ENCODE data around the gene HTT-AS.

HTT-AS gene

GRCh38 chr4:3034231-3034630 lies 40.1 kb downstream of the HTT-AS start:
- no peak overlapping the region for H2AFZ ChIP-seq (ENCODE audit: low read length)
- no peak overlapping the region for H2BK15ac ChIP-seq (ENCODE audit: low read length)
- H4K8ac ChIP-seq (ENCODE audit: low read depth, low read length), result no peak overlapping the region
- H3K4me1 ChIP-seq (ENCODE audit: control insufficient read depth in 2 of 2, insufficient read depth in 1 of 2, low read depth in 1 of 2, low read length in 2 of 2), result peaks cover 0 to 7% of the 10 kb centered on the region in 2 donors
- no peak overlapping the region for H3K27ac ChIP-seq (replicated peaks; ENCODE audit: low read length)
- H2BK12ac ChIP-seq (ENCODE audit: low read length), result no peak overlapping the region
- no peak overlapping the region for H4K91ac ChIP-seq (ENCODE audit: low read depth, low read length, poor library complexity)
- H3K4me3 ChIP-seq (ENCODE audit: low read length in 2 of 2), result no peak overlapping the region
- no peak overlapping the region for H3K9ac ChIP-seq (ENCODE audit: low read depth, low read length, poor library complexity)
- no peaks in the 10 kb centered on the region for H3K9me3 ChIP-seq (replicated peaks in 1 of 2; ENCODE audit: control insufficient read depth in 2 of 2, insufficient read depth in 1 of 2, low read depth in 1 of 2, low read length in 2 of 2)
- no peaks in the 10 kb centered on the region for H3K36me3 ChIP-seq (replicated peaks in 1 of 2; ENCODE audit: control insufficient read depth in 2 of 2, insufficient read depth in 2 of 2, low read length in 2 of 2)
- no peak for DNase-seq (ENCODE audit: low spot score)
- WGBS, 2 donors (ENCODE audit: extremely low coverage in 2 of 2, insufficient read length in 2 of 2, insufficient replicate concordance in 1 of 2), result no CpG with 5 or more reads among the region's 8 CpGs
- H3K18ac ChIP-seq (ENCODE audit: low read length), result no peak overlapping the region
- no peak overlapping the region for H2AK5ac ChIP-seq (ENCODE audit: low read depth, low read length)
- H3K23ac ChIP-seq (ENCODE audit: low read depth, low read length, poor library complexity), result no peak overlapping the region
- H2BK5ac ChIP-seq (ENCODE audit: low read length), result no peak overlapping the region
- no peak overlapping the region for H3K4ac ChIP-seq (ENCODE audit: low read length)
- no peak overlapping the region for H3K4me2 ChIP-seq (ENCODE audit: insufficient read depth, low read length, poor library complexity, severe bottlenecking)
- no peaks in the 10 kb centered on the region for H3K79me1 ChIP-seq (ENCODE audit: low read depth, low read length)
- H3K27me3 ChIP-seq (ENCODE audit: control insufficient read depth in 3 of 3, insufficient read depth in 3 of 3, low read depth in 1 of 3, low read length in 3 of 3), result peaks cover 0 to 2% (median 0%) of the 10 kb centered on the region in 3 experiments
- H3K14ac ChIP-seq (ENCODE audit: low read length), result no peak overlapping the region
- H2BK120ac ChIP-seq (ENCODE audit: low read depth, low read length), result no peak overlapping the region

GRCh38 chr4:3031357-3032082 lies 42.8 kb downstream of the HTT-AS start:
- H3K9me3 ChIP-seq (replicated peaks in 1 of 2; ENCODE audit: control insufficient read depth in 2 of 2, insufficient read depth in 1 of 2, low read depth in 1 of 2, low read length in 2 of 2), result no peaks in the 10 kb centered on the region
- no peak overlapping the region for H3K9ac ChIP-seq (ENCODE audit: low read depth, low read length, poor library complexity)
- peaks cover 0 to 2% (median 0%) of the 10 kb centered on the region in 3 experiments for H3K27me3 ChIP-seq (ENCODE audit: control insufficient read depth in 3 of 3, insufficient read depth in 3 of 3, low read depth in 1 of 3, low read length in 3 of 3)
- no peaks in the 10 kb centered on the region for H3K36me3 ChIP-seq (replicated peaks in 1 of 2; ENCODE audit: control insufficient read depth in 2 of 2, insufficient read depth in 2 of 2, low read length in 2 of 2)
- no peaks in the 10 kb centered on the region for H3K79me1 ChIP-seq (ENCODE audit: low read depth, low read length)
- no peak overlapping the region for H2AK5ac ChIP-seq (ENCODE audit: low read depth, low read length)
- H3K4me3 ChIP-seq (ENCODE audit: low read length in 2 of 2), result no peak overlapping the region
- no peak overlapping the region for H2BK12ac ChIP-seq (ENCODE audit: low read length)
- no CpG with 5 or more reads among the region's 12 CpGs for WGBS, 2 donors (ENCODE audit: extremely low coverage in 2 of 2, insufficient read length in 2 of 2, insufficient replicate concordance in 1 of 2)
- peak overlapping the region; percentile 88 for H2BK15ac ChIP-seq (ENCODE audit: low read length)
- H3K27ac ChIP-seq (replicated peaks; ENCODE audit: low read length), result no peak overlapping the region
- H4K91ac ChIP-seq (ENCODE audit: low read depth, low read length, poor library complexity), result peak overlapping the region; percentile 65
- H2AFZ ChIP-seq (ENCODE audit: low read length), result no peak overlapping the region
- no peak overlapping the region for H3K14ac ChIP-seq (ENCODE audit: low read length)
- peak overlapping the region; percentile 80 for H3K23ac ChIP-seq (ENCODE audit: low read depth, low read length, poor library complexity)
- peaks cover 0 to 7% of the 10 kb centered on the region in 2 donors for H3K4me1 ChIP-seq (ENCODE audit: control insufficient read depth in 2 of 2, insufficient read depth in 1 of 2, low read depth in 1 of 2, low read length in 2 of 2)
- H2BK120ac ChIP-seq (ENCODE audit: low read depth, low read length), result no peak overlapping the region
- no peak for DNase-seq (ENCODE audit: low spot score)
- peak overlapping the region; percentile 43 for H2BK5ac ChIP-seq (ENCODE audit: low read length)
- H3K4me2 ChIP-seq (ENCODE audit: insufficient read depth, low read length, poor library complexity, severe bottlenecking), result no peak overlapping the region
- H3K18ac ChIP-seq (ENCODE audit: low read length), result peak overlapping the region; percentile 29
- no peak overlapping the region for H3K4ac ChIP-seq (ENCODE audit: low read length)
- no peak overlapping the region for H4K8ac ChIP-seq (ENCODE audit: low read depth, low read length)

- no peak for DNase-seq (ENCODE audit: low spot score)
- Histone ChIP-seq H3K4me2 (ENCODE audit: insufficient read depth, low read length, poor library complexity, severe bottlenecking) (no peak overlapping the region), H3K14ac (ENCODE audit: low read length) (no peak overlapping the region), H2BK12ac (ENCODE audit: low read length) (no peak overlapping the region), H2BK15ac (ENCODE audit: low read length) (peak overlapping the region; percentile 88), H2BK120ac (ENCODE audit: low read depth, low read length) (no peak overlapping the region), H2BK5ac (ENCODE audit: low read length) (peak overlapping the region; percentile 43), H3K36me3 (replicated peaks in 1 of 2; ENCODE audit: control insufficient read depth in 2 of 2, insufficient read depth in 2 of 2, low read length in 2 of 2) (no peaks in the 10 kb centered on the region), H3K4me1 (ENCODE audit: control insufficient read depth in 2 of 2, insufficient read depth in 1 of 2, low read depth in 1 of 2, low read length in 2 of 2) (peaks cover 0 to 7% of the 10 kb centered on the region in 2 donors), H3K4ac (ENCODE audit: low read length) (no peak overlapping the region), H3K23ac (ENCODE audit: low read depth, low read length, poor library complexity) (peak overlapping the region; percentile 80), H4K8ac (ENCODE audit: low read depth, low read length) (no peak overlapping the region), H4K91ac (ENCODE audit: low read depth, low read length, poor library complexity) (no peak overlapping the region), H3K27me3 (ENCODE audit: control insufficient read depth in 3 of 3, insufficient read depth in 3 of 3, low read depth in 1 of 3, low read length in 3 of 3) (peaks cover 0 to 2% (median 0%) of the 10 kb centered on the region in 3 experiments), H2AFZ (ENCODE audit: low read length) (no peak overlapping the region), H3K9me3 (replicated peaks in 1 of 2; ENCODE audit: control insufficient read depth in 2 of 2, insufficient read depth in 1 of 2, low read depth in 1 of 2, low read length in 2 of 2) (no peaks in the 10 kb centered on the region), H2AK5ac (ENCODE audit: low read depth, low read length) (peak overlapping the region; percentile 36), H3K4me3 (ENCODE audit: low read length in 2 of 2) (peak overlapping the region in 1 of 2 donors; percentile 20), H3K79me1 (ENCODE audit: low read depth, low read length) (no peaks in the 10 kb centered on the region), H3K27ac (replicated peaks; ENCODE audit: low read length) (no peak overlapping the region), H3K9ac (ENCODE audit: low read depth, low read length, poor library complexity) (peak overlapping the region; percentile 56), H3K18ac (ENCODE audit: low read length) (no peak overlapping the region)
- WGBS, 2 donors (ENCODE audit: extremely low coverage in 2 of 2, insufficient read length in 2 of 2, insufficient replicate concordance in 1 of 2), result no CpG with 5 or more reads among the region's 18 CpGs
These were observed 43.6 kb downstream of the HTT-AS start for GRCh38 chr4:3030566-3031356.

GRCh38 chr4:3029464-3029863 lies 44.9 kb downstream of the HTT-AS start:
- no peaks in the 10 kb centered on the region for H3K36me3 ChIP-seq (replicated peaks in 1 of 2; ENCODE audit: control insufficient read depth in 2 of 2, insufficient read depth in 2 of 2, low read length in 2 of 2)
- no peak overlapping the region for H2BK120ac ChIP-seq (ENCODE audit: low read depth, low read length)
- no peak overlapping the region for H2BK5ac ChIP-seq (ENCODE audit: low read length)
- DNase-seq (ENCODE audit: low spot score), result no peak
- no peak overlapping the region for H2AFZ ChIP-seq (ENCODE audit: low read length)
- H3K4me3 ChIP-seq (ENCODE audit: low read length in 2 of 2), result peak overlapping the region in 1 of 2 donors; percentile 57
- H3K9ac ChIP-seq (ENCODE audit: low read depth, low read length, poor library complexity), result peak overlapping the region; percentile 24
- no peak overlapping the region for H3K4me2 ChIP-seq (ENCODE audit: insufficient read depth, low read length, poor library complexity, severe bottlenecking)
- no peak overlapping the region for H3K23ac ChIP-seq (ENCODE audit: low read depth, low read length, poor library complexity)
- H3K27ac ChIP-seq (replicated peaks; ENCODE audit: low read length), result no peak overlapping the region
- no peak overlapping the region for H4K8ac ChIP-seq (ENCODE audit: low read depth, low read length)
- peak overlapping the region; percentile 12 for H3K14ac ChIP-seq (ENCODE audit: low read length)
- H4K91ac ChIP-seq (ENCODE audit: low read depth, low read length, poor library complexity), result no peak overlapping the region
- no CpG with 5 or more reads among the region's 9 CpGs for WGBS, 2 donors (ENCODE audit: extremely low coverage in 2 of 2, insufficient read length in 2 of 2, insufficient replicate concordance in 1 of 2)
- H2AK5ac ChIP-seq (ENCODE audit: low read depth, low read length), result no peak overlapping the region
- no peak overlapping the region for H3K4ac ChIP-seq (ENCODE audit: low read length)
- no peak overlapping the region for H2BK12ac ChIP-seq (ENCODE audit: low read length)
- H3K18ac ChIP-seq (ENCODE audit: low read length), result peak overlapping the region; percentile 1
- H2BK15ac ChIP-seq (ENCODE audit: low read length), result no peak overlapping the region
- no peaks in the 10 kb centered on the region for H3K79me1 ChIP-seq (ENCODE audit: low read depth, low read length)
- H3K4me1 ChIP-seq (ENCODE audit: control insufficient read depth in 2 of 2, insufficient read depth in 1 of 2, low read depth in 1 of 2, low read length in 2 of 2), result peaks cover 0 to 7% of the 10 kb centered on the region in 2 donors
- no peaks in the 10 kb centered on the region for H3K9me3 ChIP-seq (replicated peaks in 1 of 2; ENCODE audit: control insufficient read depth in 2 of 2, insufficient read depth in 1 of 2, low read depth in 1 of 2, low read length in 2 of 2)
- no peaks in the 10 kb centered on the region for H3K27me3 ChIP-seq (ENCODE audit: control insufficient read depth in 3 of 3, insufficient read depth in 3 of 3, low read depth in 1 of 3, low read length in 3 of 3)
